Activated naive CD4-positive, alpha-beta T cell treated with anti-CD3 and anti-CD28 coated beads for 36 hours (primary cell): ENCODE data around the gene XRCC4. TPM values are rescaled to one million over a fixed set of nuclear protein-coding genes. Genes with fewer than 3 reads are reported as not detected.

ENCODE experiments used
- CTCF ChIA-PET: fragments of 350-600 bp; sonication (Branson Sonifier 250); formaldehyde crosslinking; loops from one replicate; lab custom pipeline; 2021; ENCODE audit warnings: antibody characterized with exemption; lab: Charles Lee
- DNase-seq: peaks from one replicate; pipeline ENCODE4 v3.0.0-alpha.2; 2020
- H3K27ac Mint-ChIP-seq: one replicate; pipeline ENCODE4 v1.8.0; 2021; ENCODE audit warnings: mild to moderate bottlenecking, mixed read lengths
- H3K27me3 Mint-ChIP-seq: one replicate; pipeline ENCODE4 v1.8.0; 2021; ENCODE audit warnings: low read depth, mixed read lengths
- H3K36me3 Mint-ChIP-seq: one replicate; pipeline ENCODE4 v1.8.0; 2021; ENCODE audit warnings: low read depth, mixed read lengths
- H3K4me1 Mint-ChIP-seq: one replicate; pipeline ENCODE4 v1.8.0; 2021; ENCODE audit warnings: low read depth, mixed read lengths
- H3K4me3 Mint-ChIP-seq: one replicate; pipeline ENCODE4 v1.8.0; 2021; ENCODE audit warnings: mild to moderate bottlenecking, moderate library complexity, mixed read lengths
- H3K9me3 Mint-ChIP-seq: one replicate; pipeline ENCODE4 v1.8.0; 2021; ENCODE audit warnings: mixed read lengths
- intact Hi-C: fragments of 100-400 bp; cut with micrococcal nuclease; formaldehyde crosslinking; loops from one replicate; pipeline ENCODE4 v1.15.1; 2023
- total RNA-seq, 2 experiments: library from RNA; stranded (reverse); gene quantifications; one replicate each; pipeline ENCODE4 v1.2.3, GENCODE V29; 2021

XRCC4 gene
- total RNA-seq, 2 experiments from 2014 or later, result 12.1 to 12.8 TPM

DNA sequence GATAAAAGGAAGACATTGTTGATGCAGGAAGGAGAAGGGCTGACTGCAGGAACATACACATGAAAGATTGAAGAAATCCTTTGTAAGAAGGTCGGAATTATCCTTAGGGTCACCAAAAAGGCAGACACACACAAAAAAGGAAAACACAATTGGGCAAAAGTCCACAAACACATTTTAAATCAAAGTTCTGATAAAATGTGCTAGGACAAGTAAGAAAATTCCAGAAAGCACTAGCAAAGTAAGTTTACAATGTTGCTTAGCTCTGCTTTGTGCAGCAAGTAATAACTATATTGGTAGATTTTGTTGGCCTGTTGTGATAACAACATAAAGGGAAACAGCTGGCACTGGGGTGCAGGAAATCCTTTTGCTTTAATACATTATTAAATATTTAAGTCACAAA is 294.4 kb downstream of the XRCC4 start:
- Mint-ChIP-seq H3K27me3 (peaks cover 6% of the 10 kb centered on the region), H3K9me3 (no peaks in the 10 kb centered on the region), H3K4me3 (no peak overlapping the region), H3K4me1 (no peaks in the 10 kb centered on the region), H3K36me3 (no peaks in the 10 kb centered on the region), H3K27ac (no peak overlapping the region)
- DNase-seq, result no peak
- intact Hi-C loops, result no loop called here
- CTCF ChIA-PET, result no interaction called here

DNA sequence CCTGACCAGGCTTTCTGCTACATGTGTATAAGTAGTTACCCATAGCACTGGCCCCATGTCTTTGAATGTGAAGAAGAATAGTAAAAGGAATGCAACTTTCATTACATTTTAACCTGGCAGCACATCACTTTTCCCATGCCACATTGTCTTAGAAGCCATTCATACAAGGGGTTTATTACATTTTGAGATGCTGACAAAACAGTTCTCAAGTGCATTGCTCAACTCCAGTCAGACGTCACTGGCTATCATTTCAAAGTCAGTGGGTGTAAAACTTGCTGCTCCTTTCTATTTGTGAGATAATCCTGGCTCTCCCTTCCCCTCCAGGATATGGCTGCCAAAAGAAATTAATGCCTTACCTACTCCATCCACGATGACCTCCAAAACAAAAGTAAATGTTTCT is 297.2 kb downstream of the XRCC4 start:
- Mint-ChIP-seq H3K27ac (no peak overlapping the region), H3K36me3 (no peaks in the 10 kb centered on the region), H3K9me3 (no peaks in the 10 kb centered on the region), H3K4me3 (no peak overlapping the region), H3K4me1 (no peaks in the 10 kb centered on the region), H3K27me3 (peaks cover 3% of the 10 kb centered on the region)
- CTCF ChIA-PET, result no interaction called here
- no peak for DNase-seq
- intact Hi-C loops, result no loop called here

DNA sequence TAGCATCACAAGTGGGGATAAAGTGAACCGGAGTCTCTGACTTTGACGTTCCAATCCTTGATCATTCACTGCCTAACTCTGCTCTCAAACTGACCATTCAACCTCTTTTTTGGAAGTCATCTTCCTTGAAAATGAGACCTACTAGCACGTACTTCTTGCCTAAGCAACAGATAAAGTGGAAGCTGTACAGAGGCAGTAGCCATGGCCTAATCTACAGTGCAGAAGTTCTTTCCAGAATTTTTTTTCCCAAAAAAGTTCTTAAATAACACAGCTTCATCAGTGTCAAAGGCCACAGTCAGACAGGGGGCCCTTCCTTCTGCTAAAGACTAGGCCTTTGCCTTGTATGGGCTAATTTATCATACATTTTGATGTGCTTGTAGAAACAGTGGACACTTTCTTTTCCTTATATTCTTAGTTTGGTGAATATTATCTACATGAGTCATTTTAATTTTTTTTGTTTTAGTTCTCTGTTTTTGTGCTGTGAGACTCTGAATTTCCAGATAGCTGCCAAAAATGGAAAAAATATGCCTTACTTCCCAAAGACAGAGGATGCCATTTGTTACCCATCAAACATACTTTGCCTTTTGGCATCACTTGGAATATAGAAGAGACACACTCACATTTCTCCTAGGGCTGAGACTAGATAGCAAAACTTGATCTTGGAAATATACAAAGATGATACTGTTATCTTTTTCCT is 297.9 kb downstream of the XRCC4 start:
- CTCF ChIA-PET, result no interaction called here

DNA sequence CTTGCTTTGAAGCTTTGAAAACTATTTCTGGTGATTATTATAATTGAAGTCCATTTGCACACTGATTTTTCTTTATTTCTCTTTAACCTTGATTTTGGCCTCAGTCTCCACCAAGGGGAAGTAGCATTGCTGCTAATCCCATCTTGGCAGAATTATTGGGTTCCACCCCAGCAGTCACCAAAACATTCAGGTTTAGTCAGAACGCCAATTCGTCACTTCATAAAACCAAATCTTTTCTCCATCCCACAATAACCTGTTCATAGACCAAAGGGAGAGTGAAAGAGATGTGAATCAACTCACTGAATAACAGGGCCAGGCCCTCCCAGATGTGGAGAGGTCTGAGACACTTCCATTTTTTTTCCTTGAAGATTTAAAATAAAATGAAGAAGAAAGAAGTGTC is 299.1 kb downstream of the XRCC4 start:
- Mint-ChIP-seq H3K9me3 (no peaks in the 10 kb centered on the region), H3K4me3 (no peak overlapping the region), H3K27ac (no peak overlapping the region), H3K4me1 (no peaks in the 10 kb centered on the region), H3K27me3 (no peaks in the 10 kb centered on the region), H3K36me3 (no peaks in the 10 kb centered on the region)
- intact Hi-C loops, result no loop called here
- CTCF ChIA-PET, result no interaction called here
- DNase-seq, result no peak

More for the DNA sequence above, 297.9 kb downstream of the XRCC4 start:
- no peaks in the 10 kb centered on the region for H3K36me3 Mint-ChIP-seq
- H3K9me3 Mint-ChIP-seq, result no peaks in the 10 kb centered on the region
- intact Hi-C loops, result no loop called here
- H3K27me3 Mint-ChIP-seq, result peaks cover 3% of the 10 kb centered on the region
- no peaks in the 10 kb centered on the region for H3K4me1 Mint-ChIP-seq
- no peak for DNase-seq
- H3K4me3 Mint-ChIP-seq, result no peak overlapping the region
- H3K27ac Mint-ChIP-seq, result no peak overlapping the region

DNA sequence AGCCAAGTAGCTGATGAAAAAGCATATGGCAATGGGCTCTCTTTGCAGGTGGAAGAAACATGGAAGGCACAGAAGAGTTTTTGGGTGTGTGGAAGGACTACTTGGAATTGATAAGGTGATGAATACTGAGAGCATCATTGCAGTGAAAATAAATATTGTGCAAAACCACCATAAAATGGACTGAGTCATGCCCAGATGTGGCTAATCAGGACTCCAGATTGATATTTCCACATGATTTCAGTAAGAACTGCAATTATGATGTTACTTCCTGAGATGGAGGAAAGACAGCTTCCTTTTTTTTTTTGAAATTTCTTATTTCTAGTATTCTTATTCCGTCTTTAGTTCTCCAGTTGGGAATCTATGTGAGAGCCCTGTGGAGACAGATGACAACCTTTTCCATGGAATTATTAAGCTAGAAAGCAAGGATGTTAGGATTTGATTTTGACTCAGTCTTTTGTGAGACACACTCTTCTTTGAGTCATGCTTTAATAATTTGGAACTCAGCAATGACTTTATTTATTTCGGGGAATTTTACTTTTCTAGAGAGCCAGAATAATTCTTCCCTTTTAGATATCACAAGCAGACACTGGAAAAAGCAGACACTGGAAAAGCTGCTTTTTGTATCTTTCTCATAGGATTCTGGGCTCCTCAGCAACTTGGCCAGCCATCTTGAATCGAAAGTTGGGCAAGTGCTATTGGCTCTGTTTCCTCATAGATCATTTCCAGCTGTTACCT is 300.0 kb downstream of the XRCC4 start:
- H3K9me3 Mint-ChIP-seq, result no peaks in the 10 kb centered on the region
- no peaks in the 10 kb centered on the region for H3K27me3 Mint-ChIP-seq
- no peak overlapping the region for H3K27ac Mint-ChIP-seq
- no peaks in the 10 kb centered on the region for H3K36me3 Mint-ChIP-seq
- CTCF ChIA-PET, result interaction anchor here (0.9 kb wide), 1 partner anchor 9 kb away, joined by 3 read pairs; no protein-coding TSS in a partner anchor
- no peak for DNase-seq
- no peak overlapping the region for H3K4me3 Mint-ChIP-seq
- intact Hi-C loops, result no loop called here
- no peaks in the 10 kb centered on the region for H3K4me1 Mint-ChIP-seq

DNA sequence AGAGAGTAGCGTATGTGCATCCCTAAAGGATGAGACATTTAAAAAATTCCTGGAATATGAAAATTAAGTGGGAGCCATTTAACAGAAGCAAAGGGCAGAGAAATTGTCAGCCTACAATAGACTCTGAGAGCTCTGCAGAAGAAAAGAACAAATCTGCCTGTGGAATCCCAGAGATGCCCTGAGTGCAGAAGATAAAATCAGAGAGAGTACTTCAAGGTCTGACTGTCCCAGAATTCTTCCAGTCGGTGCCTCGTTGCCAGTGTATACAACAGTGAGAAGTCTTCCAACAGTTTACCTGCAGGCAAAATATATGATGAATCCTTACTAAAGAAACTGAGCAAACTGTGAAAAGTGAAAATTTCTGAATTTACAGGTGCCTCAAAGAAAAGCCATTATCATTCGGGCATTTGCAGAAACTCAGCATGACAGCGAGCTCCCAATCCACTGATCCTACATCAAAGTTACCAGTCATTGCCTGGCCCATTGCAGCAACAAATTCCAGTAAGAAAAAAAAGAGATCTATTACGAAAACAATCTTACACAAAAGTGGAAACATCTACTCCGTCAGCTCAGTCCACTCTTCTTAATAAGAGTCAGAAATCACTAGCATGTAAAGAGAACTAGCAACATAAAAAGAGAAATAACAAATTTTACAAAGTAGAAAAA is 301.4 kb downstream of the XRCC4 start:
- peaks cover 1% of the 10 kb centered on the region for H3K9me3 Mint-ChIP-seq
- no peaks in the 10 kb centered on the region for H3K36me3 Mint-ChIP-seq
- H3K4me3 Mint-ChIP-seq, result no peak overlapping the region
- no peaks in the 10 kb centered on the region for H3K4me1 Mint-ChIP-seq
- H3K27ac Mint-ChIP-seq, result no peak overlapping the region
- DNase-seq, result no peak
- intact Hi-C loops, result no loop called here
- CTCF ChIA-PET, result no interaction called here
- H3K27me3 Mint-ChIP-seq, result no peaks in the 10 kb centered on the region

DNA sequence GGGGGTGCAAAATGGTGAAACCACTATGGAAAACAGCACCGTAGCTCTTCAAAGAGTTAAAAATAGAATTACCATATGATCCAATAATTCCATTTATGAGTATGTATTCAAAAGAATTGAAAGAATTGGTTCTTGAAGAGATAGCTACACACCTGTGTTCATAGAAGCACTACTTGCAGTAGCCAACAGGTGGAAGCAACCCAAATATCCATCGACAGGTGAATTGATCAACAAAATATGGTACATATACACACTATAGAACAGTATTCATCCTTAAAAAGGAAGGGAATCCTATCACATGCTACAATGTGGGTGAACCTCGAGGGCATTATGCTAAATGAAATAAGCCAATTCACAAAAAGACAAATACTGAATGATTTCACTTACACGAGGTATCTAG is 308.5 kb downstream of the XRCC4 start:
- peaks cover 1% of the 10 kb centered on the region for H3K9me3 Mint-ChIP-seq
- DNase-seq, result no peak
- no peak overlapping the region for H3K27ac Mint-ChIP-seq
- H3K4me1 Mint-ChIP-seq, result no peaks in the 10 kb centered on the region
- intact Hi-C loops, result no loop called here
- CTCF ChIA-PET, result no interaction called here
- no peak overlapping the region for H3K4me3 Mint-ChIP-seq
- no peaks in the 10 kb centered on the region for H3K36me3 Mint-ChIP-seq
- no peaks in the 10 kb centered on the region for H3K27me3 Mint-ChIP-seq

DNA sequence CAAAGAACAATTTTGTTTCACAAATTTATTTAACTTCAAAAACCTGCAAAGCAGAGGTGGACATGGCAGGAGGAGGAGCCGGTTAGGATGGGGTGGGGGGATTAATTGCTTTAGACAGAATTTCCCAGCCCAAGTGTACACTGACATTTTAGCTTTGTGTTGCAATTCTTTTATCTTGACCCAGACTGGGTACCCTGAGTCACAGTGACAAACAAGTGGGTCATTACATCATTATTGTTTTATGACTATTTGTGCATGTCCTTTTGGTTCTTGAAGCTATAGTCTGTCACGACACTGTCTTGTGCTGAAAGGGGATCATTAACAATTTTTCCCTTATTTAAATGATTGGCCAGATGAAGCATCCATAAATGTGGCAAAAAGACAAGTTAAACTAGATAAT is 309.7 kb downstream of the XRCC4 start:
- peaks cover 1% of the 10 kb centered on the region for H3K9me3 Mint-ChIP-seq
- intact Hi-C loops, result no loop called here
- H3K36me3 Mint-ChIP-seq, result no peaks in the 10 kb centered on the region
- DNase-seq, result no peak
- CTCF ChIA-PET, result no interaction called here
- no peak overlapping the region for H3K4me3 Mint-ChIP-seq
- no peaks in the 10 kb centered on the region for H3K4me1 Mint-ChIP-seq
- H3K27ac Mint-ChIP-seq, result no peak overlapping the region
- no peaks in the 10 kb centered on the region for H3K27me3 Mint-ChIP-seq

DNA sequence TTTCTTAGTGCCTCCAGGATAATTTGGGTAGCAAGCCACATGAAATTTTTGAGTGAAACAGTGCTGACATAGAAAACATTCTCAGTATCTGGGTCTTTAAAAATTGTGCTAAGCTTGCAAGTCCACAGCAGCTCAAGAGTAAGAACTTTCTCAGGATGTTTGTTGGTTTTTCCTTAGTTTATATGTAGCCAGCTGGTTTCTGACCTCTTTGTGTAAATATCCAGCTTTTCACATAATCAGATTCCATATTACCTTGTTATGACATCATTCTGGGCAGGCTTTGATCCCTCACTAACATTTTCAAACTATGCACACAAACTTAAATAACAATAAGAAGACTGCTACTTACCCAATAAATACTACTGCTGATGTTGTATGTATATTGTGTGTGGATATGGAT is 311.3 kb downstream of the XRCC4 start:
- intact Hi-C loops, result no loop called here
- Mint-ChIP-seq H3K27ac (no peak overlapping the region), H3K4me1 (no peaks in the 10 kb centered on the region), H3K9me3 (no peaks in the 10 kb centered on the region), H3K4me3 (no peak overlapping the region), H3K27me3 (no peaks in the 10 kb centered on the region), H3K36me3 (no peaks in the 10 kb centered on the region)
- no peak for DNase-seq
- CTCF ChIA-PET, result interaction anchor here (0.6 kb wide), 1 partner anchor 85 kb away, joined by 3 read pairs; no protein-coding TSS in a partner anchor

DNA sequence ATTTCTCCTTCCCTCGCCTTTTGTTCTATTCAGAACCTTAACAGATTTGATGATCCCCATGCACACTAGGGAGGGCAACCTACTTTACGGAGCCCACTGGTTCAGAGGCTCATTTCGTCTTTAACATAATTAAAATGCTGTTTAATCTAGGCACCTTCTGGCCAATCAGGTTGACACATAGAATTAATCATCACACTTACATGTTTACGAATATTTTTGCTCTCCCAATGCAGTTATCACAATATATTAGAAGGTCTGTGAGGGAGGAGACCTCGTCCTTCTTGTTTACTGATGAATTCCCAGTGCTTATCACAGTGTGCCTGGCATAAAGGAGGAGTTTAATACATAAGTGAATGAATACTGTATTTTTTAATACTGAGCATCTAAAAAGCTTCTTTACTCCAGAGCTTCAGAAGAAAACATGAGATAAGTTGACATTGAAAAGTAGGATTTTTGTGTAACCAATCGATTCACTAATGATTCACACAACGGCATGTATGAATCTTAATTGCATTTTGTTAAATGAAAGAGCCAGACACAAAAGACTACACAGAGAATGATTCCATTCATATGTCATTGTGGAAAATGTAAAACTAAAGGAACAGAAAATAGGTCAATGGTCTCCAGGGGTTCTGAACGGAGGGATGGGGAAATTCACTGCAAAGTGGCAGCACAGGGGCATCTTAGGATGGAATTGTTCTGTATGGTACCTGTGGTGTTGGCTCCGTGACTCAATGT is 315.6 kb downstream of the XRCC4 start:
- DNase-seq, result no peak
- no peak overlapping the region for H3K27ac Mint-ChIP-seq
- H3K27me3 Mint-ChIP-seq, result no peaks in the 10 kb centered on the region
- H3K4me1 Mint-ChIP-seq, result no peaks in the 10 kb centered on the region
- intact Hi-C loops, result no loop called here
- H3K36me3 Mint-ChIP-seq, result no peaks in the 10 kb centered on the region
- H3K9me3 Mint-ChIP-seq, result no peaks in the 10 kb centered on the region
- H3K4me3 Mint-ChIP-seq, result no peak overlapping the region
- CTCF ChIA-PET, result no interaction called here

DNA sequence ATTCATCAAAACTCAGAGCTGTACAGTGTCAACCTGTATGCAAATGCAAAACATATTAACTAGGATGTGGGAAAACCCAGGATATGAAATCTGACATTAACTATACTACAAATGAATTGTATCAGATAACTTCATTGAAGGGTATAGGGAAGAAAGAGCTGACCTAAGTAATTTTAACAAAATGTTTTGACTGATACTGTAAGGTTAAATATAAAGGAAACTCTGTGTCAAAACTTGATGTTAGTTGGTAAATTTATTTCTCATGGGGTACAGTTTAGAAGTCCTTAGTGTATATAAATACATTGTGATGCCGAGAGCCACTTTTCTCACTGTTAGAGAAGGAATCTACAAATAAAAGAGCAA is 316.1 kb downstream of the XRCC4 start:
- no peaks in the 10 kb centered on the region for H3K4me1 Mint-ChIP-seq
- intact Hi-C loops, result no loop called here
- H3K27ac Mint-ChIP-seq, result no peak overlapping the region
- CTCF ChIA-PET, result no interaction called here
- H3K36me3 Mint-ChIP-seq, result no peaks in the 10 kb centered on the region
- H3K9me3 Mint-ChIP-seq, result no peaks in the 10 kb centered on the region
- H3K27me3 Mint-ChIP-seq, result no peaks in the 10 kb centered on the region
- no peak for DNase-seq
- H3K4me3 Mint-ChIP-seq, result no peak overlapping the region

DNA sequence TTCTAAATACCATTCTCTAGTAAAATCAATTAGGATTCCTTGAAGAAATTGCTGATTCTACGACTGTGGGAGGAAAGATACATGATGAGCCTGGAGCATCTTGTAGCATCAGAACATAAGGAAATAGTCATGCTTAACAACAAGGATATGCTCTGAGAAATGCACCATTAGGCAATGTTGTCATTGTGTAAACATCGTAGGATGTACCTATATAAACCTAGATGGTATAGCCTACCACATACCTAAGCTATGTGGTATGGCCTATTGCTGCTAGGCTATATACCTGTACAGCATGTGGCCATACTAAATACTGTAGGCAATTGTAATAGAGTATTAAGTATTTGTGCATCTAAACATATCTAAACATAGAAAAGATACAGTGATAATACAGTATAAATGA is 316.8 kb downstream of the XRCC4 start:
- no peak overlapping the region for H3K27ac Mint-ChIP-seq
- no peak overlapping the region for H3K4me3 Mint-ChIP-seq
- H3K27me3 Mint-ChIP-seq, result no peaks in the 10 kb centered on the region
- intact Hi-C loops, result no loop called here
- CTCF ChIA-PET, result no interaction called here
- no peaks in the 10 kb centered on the region for H3K36me3 Mint-ChIP-seq
- DNase-seq, result no peak
- H3K9me3 Mint-ChIP-seq, result no peaks in the 10 kb centered on the region
- H3K4me1 Mint-ChIP-seq, result no peaks in the 10 kb centered on the region
